HEK293 (cell line): ENCODE results near the gene EIF2S1.

Source experiments
- CTCF ChIA-PET: fragments of 350-600 bp; formaldehyde crosslinking; extraction: SDS; loops from one replicate; lab custom pipeline; 2021; ENCODE audit warnings: antibody characterized with exemption; lab: Yijun Ruan, JAX
- POLR2A ChIA-PET: fragments of 300-600 bp; formaldehyde crosslinking; extraction: SDS; loops from one replicate; lab custom pipeline; 2020; ENCODE audit warnings: antibody characterized with exemption, inconsistent platforms; lab: Yijun Ruan, JAX
- H3K27ac ChIP-seq: fragments of 200-500 bp; sonication (Bioruptor generic); 2 replicates; pipeline ENCODE4 v1.5.1; 2014; ENCODE audit warnings: low read depth, low read length, control low read depth, inconsistent platforms; ENCODE audit errors: extremely low read depth
- H3K36me3 ChIP-seq, 2 experiments: fragments of 200-500 bp in 1 of 2; sonication (Bioruptor generic) in 1 of 2; 1 replicate in 1 of 2; 2 replicates in 1 of 2; pipeline ENCODE4 v1.5.1; 2014 to 2017; ENCODE audit warnings: inconsistent platforms in 2 of 2, low read length in 2 of 2; ENCODE audit not compliant: control insufficient read depth in 2 of 2, insufficient read depth in 1 of 2
- H3K4me1 ChIP-seq: fragments of 200-500 bp; sonication (Bioruptor generic); 2 replicates; pipeline ENCODE4 v1.5.1; 2014; ENCODE audit warnings: mild to moderate bottlenecking, low read length, inconsistent platforms; ENCODE audit not compliant: control insufficient read depth, insufficient read depth
- H3K4me3 ChIP-seq: 2 replicates; pipeline ENCODE4 v1.5.1; 2011; ENCODE audit warnings: low read depth, mild to moderate bottlenecking, control low read depth, low read length, moderate library complexity
- H3K9me3 ChIP-seq: fragments of 200-500 bp; sonication (Bioruptor generic); 2 replicates; pipeline ENCODE4 v1.5.1; 2014; ENCODE audit warnings: low read depth, low read length, inconsistent platforms; ENCODE audit not compliant: control insufficient read depth, insufficient read depth
- RBAK ChIP-seq: fragments of 450-650 bp; formaldehyde crosslinking; IDR thresholded peaks from 2 replicates; pipeline ENCODE4 v1.5.1; 2016; ENCODE audit warnings: missing biosample characterization, missing genetic modification characterization
- ZFP3 ChIP-seq: fragments of 450-650 bp; formaldehyde crosslinking; IDR thresholded peaks from 2 replicates; pipeline ENCODE4 v1.5.1; 2016; ENCODE audit warnings: low read depth, missing biosample characterization, missing genetic modification characterization
- ZNF121 ChIP-seq: fragments of 450-650 bp; formaldehyde crosslinking; IDR thresholded peaks from 2 replicates; pipeline ENCODE4 v1.5.1; 2016; ENCODE audit warnings: missing biosample characterization, missing genetic modification characterization
- ZNF23 ChIP-seq: fragments of 450-650 bp; formaldehyde crosslinking; IDR thresholded peaks from 2 replicates; pipeline ENCODE4 v1.5.1; 2016; ENCODE audit warnings: missing biosample characterization, missing genetic modification characterization, borderline replicate concordance
- ZNF311 ChIP-seq: fragments of 450-650 bp; formaldehyde crosslinking; IDR thresholded peaks from 2 replicates; pipeline ENCODE4 v1.5.1; 2017; ENCODE audit warnings: missing biosample characterization, missing genetic modification characterization, borderline replicate concordance
- ZNF335 ChIP-seq: fragments of 450-650 bp; formaldehyde crosslinking; conservative IDR thresholded peaks from 2 replicates; pipeline ENCODE4 v1.5.1; 2016; ENCODE audit warnings: missing biosample characterization, missing genetic modification characterization
- ZNF37A ChIP-seq: fragments of 450-650 bp; IDR thresholded peaks from 2 replicates; pipeline ENCODE4 v1.5.1; 2018; ENCODE audit warnings: missing biosample characterization, missing genetic modification characterization
- ZNF398 ChIP-seq: fragments of 450-650 bp; formaldehyde crosslinking; IDR thresholded peaks from 2 replicates; pipeline ENCODE4 v1.5.1; 2017; ENCODE audit warnings: missing biosample characterization, missing genetic modification characterization
- ZNF501 ChIP-seq: fragments of 450-650 bp; formaldehyde crosslinking; IDR thresholded peaks from 2 replicates; pipeline ENCODE4 v1.5.1; 2016; ENCODE audit warnings: missing biosample characterization, missing genetic modification characterization

The EIF2S1 gene

GRCh38 chr14:67432050-67432564 lies 72.0 kb downstream of the EIF2S1 start (continued):
- no peak for TF ChIP-seq ZNF501 (tag by site-specific recombination)
- no peak for TF ChIP-seq ZNF335 (tag by site-specific recombination)
- no peak for TF ChIP-seq ZNF37A (tag by site-specific recombination)
- no peak for TF ChIP-seq ZNF311 (tag by site-specific recombination)

- CTCF ChIA-PET: interaction anchor here (0.7 to 1.9 kb wide), 4 partner anchors 8 to 135 kb away, joined by 3 to 6 read pairs (median 4); no protein-coding TSS in a partner anchor
- Histone ChIP-seq H3K27ac (no peak overlapping the region), H3K36me3 (no peaks in the 10 kb centered on the region), H3K4me1 (no peaks in the 10 kb centered on the region), H3K4me3 (no peak overlapping the region), H3K9me3 (no peaks in the 10 kb centered on the region)
- POLR2A ChIA-PET: no interaction called here
- TF ChIP-seq ZNF23: no peak
- no peak for TF ChIP-seq ZNF121 (tag by site-specific recombination)
- TF ChIP-seq RBAK (tag by site-specific recombination): no peak
- no peak for TF ChIP-seq ZFP3 (tag by site-specific recombination)
- no peak for TF ChIP-seq ZNF398 (tag by site-specific recombination)
Measured at GRCh38 chr14:67435603-67436002, 75.5 kb downstream of the EIF2S1 start.
